ENCODE results near the gene CCDC149. TPM values are rescaled to one million over a fixed set of nuclear protein-coding genes. Genes with fewer than 3 reads are reported as not detected.

Gene CCDC149
- total RNA-seq, 1 experiment from 2014 or later = 3.6 TPM

- no peak for TF ChIP-seq CTCF (IDR thresholded peaks at IDR 0.05)
- no peak for TF ChIP-seq TCF7L2 (IDR thresholded peaks at IDR 0.05; ENCODE audit: low read depth, low read length)
- TF ChIP-seq POLR2AphosphoS5 (IDR thresholded peaks at IDR 0.05; ENCODE audit: low read depth, low read length) = no peak
- no peak for TF ChIP-seq SIN3A (IDR thresholded peaks at IDR 0.05; ENCODE audit: borderline replicate concordance, insufficient read depth, low read depth, low read length)
- POLR2A ChIA-PET = no interaction called here
- H3K9me3 ChIP-seq (ENCODE audit: control insufficient read depth, insufficient read depth, low read depth, low read length) = no peaks in the 10 kb centered on the region
- CTCF ChIA-PET = no interaction called here
- no peaks in the 10 kb centered on the region for H3K4me1 ChIP-seq (ENCODE audit: control insufficient read depth, insufficient read depth, low read length)
- ATAC-seq (no peak), DNase-seq (ENCODE audit: low read depth, low spot score) (no peak)
- no TSS peak for BruUV-seq (replicated peaks)
- intact Hi-C loops (cut with micrococcal nuclease; ENCODE audit: unreplicated experiment) (no loop called here), in situ Hi-C loops (cut with HindIII; ENCODE audit: low pct_unique_long_range_greater_than_20kb, low sequenced_read_pairs) (no loop called here)
- H3K36me3 ChIP-seq (ENCODE audit: control insufficient read depth, insufficient read depth, low read length) = no peaks in the 10 kb centered on the region
- no peaks in the 10 kb centered on the region for H3K27me3 ChIP-seq (ENCODE audit: control insufficient read depth, insufficient read depth, low read length)
- H3K4me3 ChIP-seq (ENCODE audit: low read depth in 2 of 2, low read length in 2 of 2) = no peak overlapping the region
- no peak overlapping the region for H3K27ac ChIP-seq (ENCODE audit: low read length)
Observed at GRCh38 chr4:24775032-24775605, 137.7 kb downstream of the CCDC149 start.

- BruUV-seq (replicated peaks) = no TSS peak
- no peak for ATAC-seq
- in situ Hi-C loops (cut with HindIII; ENCODE audit: low pct_unique_long_range_greater_than_20kb, low sequenced_read_pairs) = no loop called here
Observed at GRCh38 chr4:24774452-24774851, 138.4 kb downstream of the CCDC149 start.

More at GRCh38 chr4:24774452-24774851, 138.4 kb downstream of the CCDC149 start:
- Histone ChIP-seq H3K27me3 (ENCODE audit: control insufficient read depth, insufficient read depth, low read length) (no peaks in the 10 kb centered on the region), H3K9me3 (ENCODE audit: control insufficient read depth, insufficient read depth, low read depth, low read length) (no peaks in the 10 kb centered on the region), H3K4me3 (ENCODE audit: low read depth in 2 of 2, low read length in 2 of 2) (no peak overlapping the region), H3K36me3 (ENCODE audit: control insufficient read depth, insufficient read depth, low read length) (no peaks in the 10 kb centered on the region), H3K27ac (ENCODE audit: low read length) (no peak overlapping the region), H3K4me1 (ENCODE audit: control insufficient read depth, insufficient read depth, low read length) (no peaks in the 10 kb centered on the region)
- POLR2A ChIA-PET = no interaction called here
- CTCF ChIA-PET = no interaction called here
- no peak for DNase-seq (ENCODE audit: low read depth, low spot score)
- intact Hi-C loops (cut with micrococcal nuclease; ENCODE audit: unreplicated experiment) = no loop called here
- TF ChIP-seq TCF7L2 (IDR thresholded peaks at IDR 0.05; ENCODE audit: low read depth, low read length) (no peak), SIN3A (IDR thresholded peaks at IDR 0.05; ENCODE audit: borderline replicate concordance, insufficient read depth, low read depth, low read length) (no peak), POLR2AphosphoS5 (IDR thresholded peaks at IDR 0.05; ENCODE audit: low read depth, low read length) (no peak), REST (IDR thresholded peaks at IDR 0.05; ENCODE audit: insufficient read depth in 1 of 2, low read depth in 2 of 2, low read length in 1 of 2) (no peak), CTCF (IDR thresholded peaks at IDR 0.05) (no peak)

Measured in Panc1 (cell line).